CD14-positive monocyte (primary cell): ENCODE results near the gene ILDR1. TPM values are rescaled to one million over a fixed set of nuclear protein-coding genes. Genes with fewer than 3 reads are reported as not detected.

Experiments
- DNase-seq, 3 donors: peaks; one replicate each; pipeline ENCODE4 v3.0.0-alpha.2; 2011 to 2022
- H2AFZ ChIP-seq: 2 replicates; pipeline ENCODE4 v1.6.0; 2012; ENCODE audit warnings: mild to moderate bottlenecking, low read depth, low read length, inconsistent platforms; ENCODE audit not compliant: insufficient read depth, poor library complexity, severe bottlenecking
- H3K27ac ChIP-seq, 2 donors: 1 replicate in 1 of 2; 2 replicates in 1 of 2; pipeline ENCODE4 v1.5.1; 2012 to 2013; ENCODE audit warnings: low read length in 2 of 2, control low read depth in 1 of 2, inconsistent platforms in 1 of 2, low read depth in 1 of 2, mild to moderate bottlenecking in 1 of 2
- H3K27me3 ChIP-seq, 2 donors: one replicate each; pipeline versions ENCODE4 v1.6.0 to v1.6.1; 2011 to 2013; ENCODE audit warnings: low read length in 2 of 2; ENCODE audit not compliant: control insufficient read depth in 2 of 2, insufficient read depth in 2 of 2
- H3K36me3 ChIP-seq, 2 donors: replicated peaks in 1 of 2; 1 replicate in 1 of 2; 2 replicates in 1 of 2; pipeline versions ENCODE4 v1.5.1 to v1.6.1; 2012 to 2013; ENCODE audit warnings: low read length in 2 of 2, control low read depth in 1 of 2, inconsistent platforms in 1 of 2, mild to moderate bottlenecking in 1 of 2; ENCODE audit not compliant: insufficient read depth in 2 of 2, control insufficient read depth in 1 of 2
- H3K4me1 ChIP-seq, 2 donors: 1 replicate in 1 of 2; 2 replicates in 1 of 2; pipeline versions ENCODE4 v1.5.1 to v1.6.1; 2012 to 2013; ENCODE audit warnings: low read length in 2 of 2, control low read depth in 1 of 2, inconsistent platforms in 1 of 2, mild to moderate bottlenecking in 1 of 2, moderate library complexity in 1 of 2; ENCODE audit not compliant: insufficient read depth in 2 of 2, control insufficient read depth in 1 of 2
- H3K4me2 ChIP-seq: replicated peaks from 2 replicates; pipeline ENCODE3; 2012; ENCODE audit warnings: low read length, moderate library complexity, mild to moderate bottlenecking; ENCODE audit not compliant: poor library complexity, severe bottlenecking; ENCODE audit errors: extremely low read depth
- H3K4me3 ChIP-seq, 3 experiments: fragments of 200-600 bp in 1 of 3; sonication (generic) in 1 of 3; replicated peaks in 1 of 3; 1 replicate in 2 of 3; 2 replicates in 1 of 3; pipeline ENCODE4 v1.5.1; 2011 to 2013; ENCODE audit warnings: low read length in 3 of 3, mild to moderate bottlenecking in 3 of 3, control low read depth in 2 of 3, low read depth in 2 of 3, inconsistent platforms in 1 of 3, moderate library complexity in 1 of 3
- H3K79me2 ChIP-seq: 2 replicates; pipeline ENCODE4 v1.6.0; 2012; ENCODE audit warnings: mild to moderate bottlenecking, control low read depth, inconsistent platforms, low read length, moderate library complexity; ENCODE audit not compliant: insufficient read depth
- H3K9ac ChIP-seq: 2 replicates; pipeline ENCODE4 v1.6.0; 2017; ENCODE audit warnings: low read length, mild to moderate bottlenecking; ENCODE audit not compliant: insufficient read depth, poor library complexity, severe bottlenecking
- H3K9me3 ChIP-seq, 2 donors: replicated peaks in 1 of 2; 1 replicate in 1 of 2; 2 replicates in 1 of 2; pipeline versions ENCODE4 v1.5.1 to v1.6.1; 2012 to 2013; ENCODE audit warnings: low read length in 2 of 2, control low read depth in 1 of 2; ENCODE audit not compliant: control insufficient read depth in 1 of 2, insufficient read depth in 1 of 2
- H4K20me1 ChIP-seq: 2 replicates; pipeline ENCODE4 v1.6.0; 2012; ENCODE audit warnings: mild to moderate bottlenecking, low read length, control low read depth, moderate library complexity; ENCODE audit not compliant: insufficient read depth
- H3K27ac Mint-ChIP-seq, 7 donors: one replicate each; pipeline ENCODE4 v1.8.0; 2020; ENCODE audit warnings: mild to moderate bottlenecking in 7 of 7, mixed read lengths in 7 of 7, moderate library complexity in 6 of 7, inconsistent platforms in 2 of 7
- H3K27me3 Mint-ChIP-seq, 3 donors: one replicate each; pipeline ENCODE4 v1.8.0; 2021 to 2022; ENCODE audit warnings: low read depth in 3 of 3, mild to moderate bottlenecking in 3 of 3, mixed read lengths in 3 of 3, moderate library complexity in 3 of 3, inconsistent platforms in 1 of 3
- H3K36me3 Mint-ChIP-seq, 2 donors: one replicate each; pipeline ENCODE4 v1.8.0; 2020; ENCODE audit warnings: mixed read lengths in 2 of 2, inconsistent platforms in 1 of 2, mild to moderate bottlenecking in 1 of 2
- H3K4me1 Mint-ChIP-seq: one replicate; pipeline ENCODE4 v1.8.0; 2020; ENCODE audit warnings: mild to moderate bottlenecking, mixed read lengths
- H3K4me3 Mint-ChIP-seq, 2 donors: one replicate each; pipeline ENCODE4 v1.8.0; 2020; ENCODE audit warnings: mild to moderate bottlenecking in 2 of 2, mixed read lengths in 2 of 2, moderate library complexity in 1 of 2
- H3K9me3 Mint-ChIP-seq, 7 donors: one replicate each; pipeline ENCODE4 v1.8.0; 2020 to 2022; ENCODE audit warnings: mixed read lengths in 7 of 7, mild to moderate bottlenecking in 6 of 7, moderate library complexity in 6 of 7, inconsistent platforms in 2 of 7
- CTCF ChIP-seq: fragments of 200-600 bp; IDR thresholded peaks from one replicate; pipeline ENCODE4 v1.8.0; 2022; ENCODE audit warnings: antibody characterized with exemption, mild to moderate bottlenecking
- WGBS: methylation state at CpG from one replicate; pipeline ENCODE4 v1.1.5; 2013; ENCODE audit warnings: missing lambda C conversion rate; ENCODE audit not compliant: insufficient coverage; 5-methylcytosine and 5-hydroxymethylcytosine counted together
- intact Hi-C, 2 donors: fragments of 100-400 bp; cut with micrococcal nuclease; formaldehyde crosslinking; loops; one replicate each; pipeline versions ENCODE4 v1.15.0 to v1.15.1; 2023
- polyA plus RNA-seq, 3 donors: library from polyadenylated mRNA; depleted of rRNA in 1 of 3; unstranded in 2 of 3; stranded (reverse) in 1 of 3; fragments of 300-500 nt in 2 of 3; fragments of >200 nt in 1 of 3; fragmentation: Illumina TruSeq in 2 of 3; gene quantifications; 1 replicate in 2 of 3; 2 replicates in 1 of 3; pipeline ENCODE4 v1.2.3, GENCODE V29; 2012 to 2021

Gene ILDR1
- polyA plus RNA-seq, 3 donors = 0.12 to 0.28 (median 0.20) TPM

DNA sequence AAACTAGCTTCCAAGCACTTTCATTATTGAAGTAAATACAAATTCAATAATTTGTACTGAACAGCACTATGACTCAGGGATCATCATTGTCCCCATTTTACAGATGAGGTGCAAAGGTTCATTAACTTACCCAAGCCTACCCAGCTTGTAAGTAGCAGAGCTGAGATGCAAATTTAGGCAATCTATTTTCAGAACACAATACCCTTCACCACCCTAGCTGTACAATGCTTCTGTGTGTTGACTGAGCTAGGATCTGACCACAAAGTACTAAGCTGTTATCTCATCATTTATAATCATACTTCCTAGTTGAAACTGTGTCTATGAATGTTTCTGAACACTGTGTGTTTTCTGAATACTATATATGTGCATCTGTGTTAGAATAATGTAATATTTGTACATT lies 3.2 kb upstream of the ILDR1 start:
- no peak for DNase-seq
- peaks cover 15% of the 10 kb centered on the region for H3K4me1 Mint-ChIP-seq
- no peak for TF ChIP-seq CTCF
- no peaks in the 10 kb centered on the region for H3K36me3 ChIP-seq
- H3K4me3 Mint-ChIP-seq = no peak overlapping the region
- H3K27ac ChIP-seq = no peak overlapping the region
- H3K9me3 ChIP-seq = peaks cover 0 to 5% of the 10 kb centered on the region in 2 donors
- H3K36me3 Mint-ChIP-seq = no peaks in the 10 kb centered on the region
- H3K9ac ChIP-seq = no peak overlapping the region
- no peak overlapping the region for H2AFZ ChIP-seq
- intact Hi-C loops = no loop called here
- H3K4me1 ChIP-seq = peaks cover 15% of the 10 kb centered on the region in 2 donors
- H3K4me2 ChIP-seq = no peak overlapping the region
- no peaks in the 10 kb centered on the region for H3K27me3 ChIP-seq
- H3K27me3 Mint-ChIP-seq = peaks cover 0 to 13% (median 0%) of the 10 kb centered on the region in 3 donors
- no peak overlapping the region for H3K4me3 ChIP-seq
- no peaks in the 10 kb centered on the region for H3K79me2 ChIP-seq
- peaks cover 2 to 12% (median 6%) of the 10 kb centered on the region in 7 donors for H3K9me3 Mint-ChIP-seq
- H3K27ac Mint-ChIP-seq = no peak overlapping the region
- no peaks in the 10 kb centered on the region for H4K20me1 ChIP-seq

DNA sequence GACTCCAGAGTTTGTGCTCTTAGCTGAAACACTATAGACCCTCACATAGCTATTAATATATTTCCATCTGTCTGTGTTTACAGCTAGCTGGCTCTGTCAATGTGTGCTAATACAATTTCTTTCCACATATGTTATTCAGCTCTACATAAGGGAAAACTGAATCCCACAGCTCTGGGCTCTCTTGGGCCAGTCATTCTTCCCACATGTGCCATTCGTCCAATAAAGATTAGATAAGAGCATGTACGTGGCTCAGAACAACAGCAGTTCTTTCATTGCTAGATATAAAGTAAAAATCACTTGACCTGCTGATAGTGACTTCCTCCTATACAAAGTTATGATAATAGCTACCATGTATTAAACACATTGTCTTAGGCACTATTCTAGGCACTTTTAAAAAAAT lies 2.8 kb upstream of the ILDR1 start:
- peaks cover 2 to 10% (median 6%) of the 10 kb centered on the region in 7 donors for H3K9me3 Mint-ChIP-seq
- no peaks in the 10 kb centered on the region for H4K20me1 ChIP-seq
- H3K27ac Mint-ChIP-seq = no peak overlapping the region
- no peaks in the 10 kb centered on the region for H3K27me3 ChIP-seq
- peaks cover 14 to 15% of the 10 kb centered on the region in 2 donors for H3K4me1 ChIP-seq
- peaks cover 0 to 5% of the 10 kb centered on the region in 2 donors for H3K9me3 ChIP-seq
- no CpG with 5 or more reads among the region's 2 CpGs for WGBS
- no peak overlapping the region for H3K4me3 Mint-ChIP-seq
- intact Hi-C loops = no loop called here
- no peak overlapping the region for H3K4me3 ChIP-seq
- no peaks in the 10 kb centered on the region for H3K36me3 Mint-ChIP-seq
- peaks cover 12% of the 10 kb centered on the region for H3K4me1 Mint-ChIP-seq
- no peaks in the 10 kb centered on the region for H3K79me2 ChIP-seq
- no peak overlapping the region for H3K9ac ChIP-seq
- no peaks in the 10 kb centered on the region for H3K36me3 ChIP-seq
- TF ChIP-seq CTCF = no peak
- H3K27me3 Mint-ChIP-seq = peaks cover 0 to 13% (median 0%) of the 10 kb centered on the region in 3 donors
- H3K4me2 ChIP-seq = no peak overlapping the region
- no peak overlapping the region for H3K27ac ChIP-seq
- H2AFZ ChIP-seq = no peak overlapping the region
- DNase-seq = no peak
